SK-N-SH treated with all-trans-retinoic acid at 6 μM for 48 hours (cell line): ENCODE data around the gene GNG2.

Experiments used
- ATAC-seq: fragments of 200-7000 bp; cut with Tn5 transposase; 3 replicates; pipeline ENCODE4 v1.9.1; 2020; ENCODE audit warnings: mild to moderate bottlenecking, moderate library complexity
- ARNTL ChIP-seq: fragments of 450-650 bp; formaldehyde crosslinking; IDR thresholded peaks from 2 replicates; pipeline ENCODE4 v1.5.0; 2020; ENCODE audit warnings: low read depth, mild to moderate bottlenecking, moderate library complexity, borderline replicate concordance
- BACH2 ChIP-seq: fragments of 250-450 bp; sonication (Bioruptor Pico); IDR thresholded peaks from 2 replicates; pipeline ENCODE4 v1.9.0; 2021; ENCODE audit warnings: mild to moderate bottlenecking, borderline replicate concordance
- CREB5 ChIP-seq: fragments of 250-450 bp; sonication (Bioruptor Pico); IDR thresholded peaks from 2 replicates; pipeline ENCODE4 v1.5.1; 2020; ENCODE audit warnings: low read depth, mild to moderate bottlenecking, moderate library complexity
- CSDC2 ChIP-seq: fragments of 250-450 bp; sonication (Bioruptor Pico); IDR thresholded peaks from 2 replicates; pipeline ENCODE4 v1.5.0; 2020; ENCODE audit warnings: mild to moderate bottlenecking, moderate library complexity
- CSRNP3 ChIP-seq: fragments of 250-450 bp; sonication (Bioruptor Pico); IDR thresholded peaks from 2 replicates; pipeline ENCODE4 v1.5.1; 2021; ENCODE audit warnings: mild to moderate bottlenecking, moderate library complexity
- ESRRG ChIP-seq: fragments of 250-450 bp; sonication (Bioruptor Pico); IDR thresholded peaks from 2 replicates; pipeline ENCODE4 v1.6.1; 2021; ENCODE audit warnings: mild to moderate bottlenecking
- GLIS3 ChIP-seq: fragments of 250-450 bp; sonication (Bioruptor Pico); IDR thresholded peaks from 2 replicates; pipeline ENCODE4 v1.5.0; 2020; ENCODE audit warnings: mild to moderate bottlenecking, moderate library complexity
- OSR1 ChIP-seq: fragments of 250-450 bp; sonication (Bioruptor Pico); IDR thresholded peaks from 2 replicates; pipeline ENCODE4 v1.8.0; 2022; ENCODE audit warnings: moderate library complexity, mild to moderate bottlenecking, inconsistent platforms
- PATZ1 ChIP-seq: fragments of 250-450 bp; sonication (Bioruptor Pico); IDR thresholded peaks from 2 replicates; pipeline ENCODE4 v1.8.0; 2020; ENCODE audit warnings: mild to moderate bottlenecking, moderate library complexity, borderline replicate concordance
- POU6F1 ChIP-seq: fragments of 250-450 bp; sonication (Bioruptor Pico); IDR thresholded peaks from 2 replicates; pipeline ENCODE4 v1.8.0; 2021; ENCODE audit warnings: low read depth, mild to moderate bottlenecking, moderate library complexity, borderline replicate concordance
- SNAI2 ChIP-seq: fragments of 250-450 bp; sonication (Bioruptor Pico); IDR thresholded peaks from 2 replicates; pipeline ENCODE4 v1.5.0; 2020; ENCODE audit warnings: mild to moderate bottlenecking, moderate library complexity
- TCF4 ChIP-seq: fragments of 250-450 bp; sonication (Bioruptor Pico); IDR thresholded peaks from 2 replicates; pipeline ENCODE4 v1.8.0; 2021; ENCODE audit warnings: mild to moderate bottlenecking, moderate library complexity, borderline replicate concordance
- TSHZ2 ChIP-seq: fragments of 250-450 bp; sonication (Bioruptor Pico); IDR thresholded peaks from 2 replicates; pipeline ENCODE4 v1.5.0; 2020; ENCODE audit warnings: mild to moderate bottlenecking, moderate library complexity
- ZC3H10 ChIP-seq: fragments of 250-450 bp; sonication (Bioruptor Pico); IDR thresholded peaks from 2 replicates; pipeline ENCODE4 v1.5.1; 2021; ENCODE audit warnings: mild to moderate bottlenecking, moderate library complexity
- ZFP3 ChIP-seq: fragments of 250-450 bp; sonication (Bioruptor Pico); IDR thresholded peaks from 2 replicates; pipeline ENCODE4 v1.5.0; 2020; ENCODE audit warnings: mild to moderate bottlenecking, moderate library complexity
- ZFP30 ChIP-seq: fragments of 450-650 bp; formaldehyde crosslinking; IDR thresholded peaks from 2 replicates; pipeline ENCODE4 v1.5.0; 2022; ENCODE audit warnings: mild to moderate bottlenecking, moderate library complexity
- ZNF565 ChIP-seq: fragments of 450-650 bp; formaldehyde crosslinking; conservative IDR thresholded peaks from 2 replicates; pipeline ENCODE4 v1.5.0; 2020; ENCODE audit warnings: low read depth, mild to moderate bottlenecking, moderate library complexity

The GNG2 gene

GRCh38 chr14:51868405-51868804, 8.0 kb downstream of the GNG2 start:
- TF ChIP-seq ZNF565 (CRISPR knock-in tag) (no peak), ZFP30 (no peak)
- ATAC-seq: no peak

GRCh38 chr14:51869411-51870100, 9.1 kb downstream of the GNG2 start:
- no peak for ATAC-seq
- TF ChIP-seq CSRNP3 (no peak), ARNTL (CRISPR knock-in tag) (no peak), CREB5 (CRISPR knock-in tag) (no peak), ZFP30 (no peak), OSR1 (CRISPR knock-in tag) (no peak), ZNF565 (CRISPR knock-in tag) (no peak), ESRRG (no peak), PATZ1 (no peak), POU6F1 (CRISPR knock-in tag) (no peak), ZC3H10 (CRISPR knock-in tag) (no peak), ZFP3 (CRISPR knock-in tag) (no peak), CSDC2 (CRISPR knock-in tag) (no peak)

- no peak for ATAC-seq
- TF ChIP-seq GLIS3 (CRISPR knock-in tag) (no peak), TSHZ2 (no peak), POU6F1 (CRISPR knock-in tag) (no peak), TCF4 (CRISPR knock-in tag) (no peak), SNAI2 (CRISPR knock-in tag) (no peak), ZFP3 (CRISPR knock-in tag) (no peak), ZNF565 (CRISPR knock-in tag) (no peak), BACH2 (CRISPR knock-in tag) (no peak)
Measured at GRCh38 chr14:51870606-51871005, 10.2 kb downstream of the GNG2 start.
